Fibroblast of pulmonary artery (primary cell): ENCODE results near the gene DEFB121.
"Not testable (repeated sequence)": the region's sequence is repeated elsewhere in the genome, so short reads cannot be mapped to it uniquely, and the experiment has no call there.

Experiments
- DNase-seq: peaks from one replicate; pipeline ENCODE4 v3.0.0-alpha.2; 2010; ENCODE audit warnings: low read depth
- H3K4me3 ChIP-seq: replicated peaks from 2 replicates; pipeline ENCODE4 v1.5.1; 2011; ENCODE audit warnings: low read depth, mild to moderate bottlenecking, control low read depth, low read length, moderate library complexity
- TF ChIP-seq, protein P1 (sequence below): IDR thresholded peaks from 2 replicates; pipeline ENCODE4 v1.5.1; 2011; ENCODE audit warnings: mild to moderate bottlenecking, control low read depth, low read length, inconsistent platforms; ENCODE audit errors: missing control alignments

Gene DEFB121

DNA sequence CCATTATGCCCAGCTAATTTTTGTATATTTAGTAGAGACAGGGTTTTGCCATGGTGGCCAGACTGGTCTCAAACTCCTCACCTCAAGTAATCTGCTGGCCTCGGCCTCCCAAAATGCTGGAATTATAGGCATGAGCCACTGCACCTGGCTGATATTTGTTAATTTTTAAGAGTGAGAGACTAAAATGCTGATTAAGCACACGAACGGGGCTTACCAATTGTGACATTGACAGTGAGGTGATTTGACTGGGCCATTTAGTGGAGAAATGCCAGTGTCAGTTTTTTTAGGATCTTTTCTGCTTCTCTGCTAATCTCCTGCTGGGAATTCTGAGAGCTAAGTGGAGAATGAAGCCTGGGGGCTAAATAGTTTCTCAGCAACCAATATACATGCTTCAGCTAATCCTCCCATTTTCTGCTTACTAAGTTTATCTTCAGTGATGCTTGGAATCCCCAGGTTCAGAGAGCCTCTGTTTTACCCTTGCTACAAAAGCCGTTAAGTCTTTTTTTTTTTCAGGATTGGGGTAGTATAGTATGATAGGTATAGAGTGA lies 24.6 kb upstream of the DEFB121 start:
- DNase-seq: no peak
- H3K4me3 ChIP-seq: no peak overlapping the region
- TF ChIP-seq, protein P1, sequence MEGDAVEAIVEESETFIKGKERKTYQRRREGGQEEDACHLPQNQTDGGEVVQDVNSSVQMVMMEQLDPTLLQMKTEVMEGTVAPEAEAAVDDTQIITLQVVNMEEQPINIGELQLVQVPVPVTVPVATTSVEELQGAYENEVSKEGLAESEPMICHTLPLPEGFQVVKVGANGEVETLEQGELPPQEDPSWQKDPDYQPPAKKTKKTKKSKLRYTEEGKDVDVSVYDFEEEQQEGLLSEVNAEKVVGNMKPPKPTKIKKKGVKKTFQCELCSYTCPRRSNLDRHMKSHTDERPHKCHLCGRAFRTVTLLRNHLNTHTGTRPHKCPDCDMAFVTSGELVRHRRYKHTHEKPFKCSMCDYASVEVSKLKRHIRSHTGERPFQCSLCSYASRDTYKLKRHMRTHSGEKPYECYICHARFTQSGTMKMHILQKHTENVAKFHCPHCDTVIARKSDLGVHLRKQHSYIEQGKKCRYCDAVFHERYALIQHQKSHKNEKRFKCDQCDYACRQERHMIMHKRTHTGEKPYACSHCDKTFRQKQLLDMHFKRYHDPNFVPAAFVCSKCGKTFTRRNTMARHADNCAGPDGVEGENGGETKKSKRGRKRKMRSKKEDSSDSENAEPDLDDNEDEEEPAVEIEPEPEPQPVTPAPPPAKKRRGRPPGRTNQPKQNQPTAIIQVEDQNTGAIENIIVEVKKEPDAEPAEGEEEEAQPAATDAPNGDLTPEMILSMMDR: no peak

DNA sequence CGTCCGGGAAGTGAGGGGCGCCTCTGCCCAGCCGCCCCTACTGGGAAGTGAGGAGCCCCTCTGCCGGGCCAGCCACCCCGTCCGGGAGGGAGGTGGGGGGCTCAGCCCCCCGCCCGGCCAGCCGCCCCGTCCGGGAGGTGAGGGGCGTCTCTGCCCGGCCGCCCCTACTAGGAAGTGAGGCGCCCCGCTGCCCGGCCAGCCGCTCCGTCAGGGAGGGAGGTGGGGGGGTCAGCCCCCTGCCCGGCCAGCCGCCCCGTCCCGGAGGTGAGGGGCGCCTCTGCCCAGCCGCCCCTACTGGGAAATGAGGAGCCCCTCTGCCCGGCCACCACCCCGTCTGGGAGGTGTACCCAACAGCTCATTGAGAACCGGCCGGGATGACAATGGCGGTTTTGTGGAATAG lies 21.6 kb upstream of the DEFB121 start:
- not testable (repeated sequence) for DNase-seq, H3K4me3 ChIP-seq

DNA sequence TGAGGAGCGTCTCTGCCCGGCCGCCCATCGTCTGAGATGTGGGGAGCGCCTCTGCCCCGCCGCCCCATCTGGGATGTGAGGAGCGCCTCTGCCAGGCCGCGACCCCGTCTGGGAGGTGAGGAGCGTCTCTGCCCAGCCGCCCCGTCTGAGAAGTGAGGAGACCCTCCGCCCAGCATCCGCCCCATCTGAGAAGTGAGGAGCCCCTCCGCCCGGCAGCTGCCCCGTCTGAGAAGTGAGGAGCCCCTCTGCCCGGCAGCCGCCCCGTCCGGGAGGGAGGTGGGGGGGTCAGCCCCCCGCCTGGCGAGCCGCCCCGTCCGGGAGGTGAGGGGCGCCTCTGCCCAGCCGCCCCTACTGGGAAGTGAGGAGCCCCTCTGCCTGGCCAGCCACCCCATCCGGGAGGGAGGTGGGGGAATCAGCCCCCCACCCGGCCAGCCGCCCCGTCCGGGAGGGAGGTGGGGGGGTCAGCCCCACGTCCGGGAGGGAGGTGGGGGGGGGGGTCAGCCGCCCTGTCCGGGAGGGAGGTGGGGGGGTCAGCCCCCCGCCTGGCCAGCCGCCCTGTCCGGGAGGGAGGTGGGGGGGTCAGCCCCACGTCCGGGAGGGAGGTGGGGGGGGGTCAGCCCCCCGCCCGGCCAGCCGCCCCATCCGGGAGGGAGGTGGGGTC lies 21.0 kb upstream of the DEFB121 start:
- H3K4me3 ChIP-seq, DNase-seq: not testable (repeated sequence)

DNA sequence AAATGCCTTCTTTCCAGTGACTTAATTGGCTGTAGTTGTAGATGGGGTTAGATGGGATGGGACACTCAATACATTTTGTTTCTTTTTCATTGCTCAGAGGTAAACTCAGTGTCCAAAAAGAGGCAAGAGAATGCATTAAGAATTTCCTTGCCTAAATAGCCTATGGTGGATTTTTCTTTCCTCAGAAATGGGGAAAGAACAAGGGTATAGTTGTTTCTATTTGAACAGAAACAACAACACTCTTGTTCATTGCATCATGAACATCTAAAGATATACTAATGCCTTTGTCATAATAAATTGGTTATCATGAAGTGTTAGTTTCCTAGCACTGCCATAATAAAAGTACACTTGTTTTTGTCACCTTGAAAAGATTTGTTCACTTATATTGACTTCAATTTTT lies 19.8 kb upstream of the DEFB121 start:
- TF ChIP-seq, protein P1: no peak
- DNase-seq: no peak

DNA sequence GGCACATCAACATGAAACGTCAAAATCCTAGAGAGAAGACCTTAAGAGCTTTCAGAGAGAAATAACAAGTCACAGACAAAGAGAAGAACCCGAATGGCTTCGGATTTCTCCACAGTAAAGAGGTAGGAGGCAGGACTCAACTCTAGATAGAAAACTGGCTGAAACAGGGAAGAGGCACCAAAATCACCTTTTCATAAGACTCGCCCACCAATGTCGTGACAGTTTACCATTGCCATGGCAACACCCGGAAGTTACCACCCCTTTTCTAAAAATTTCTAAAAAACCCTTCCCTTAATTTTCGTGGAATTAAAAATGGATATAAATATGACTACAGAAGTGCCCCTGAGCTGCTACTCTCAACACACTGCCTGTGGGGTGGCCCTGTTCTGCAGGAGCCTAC lies 12.3 kb upstream of the DEFB121 start:
- DNase-seq: no peak
- TF ChIP-seq, protein P1: no peak
- no peak overlapping the region for H3K4me3 ChIP-seq

More for the DNA sequence above, 19.8 kb upstream of the DEFB121 start:
- H3K4me3 ChIP-seq: no peak overlapping the region

DNA sequence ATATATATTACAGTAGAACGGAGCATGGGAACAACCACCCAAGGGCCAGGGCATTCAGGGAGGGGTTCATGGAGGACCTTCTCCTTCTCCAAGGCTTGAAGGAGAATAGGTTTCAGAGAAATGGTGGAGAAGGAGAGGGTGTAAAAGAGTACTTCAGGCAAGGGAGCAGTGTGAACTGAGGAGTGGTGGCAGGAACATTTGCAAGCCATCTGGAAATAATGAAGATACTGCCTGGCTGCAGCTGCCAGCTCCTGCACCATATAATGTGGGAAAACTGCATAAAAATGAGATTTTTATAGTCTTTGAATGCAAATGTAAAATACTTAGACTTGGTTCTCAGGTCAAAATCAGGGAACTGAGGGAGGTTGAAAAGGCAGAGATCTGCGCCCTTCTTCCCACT lies 9.6 kb upstream of the DEFB121 start:
- TF ChIP-seq, protein P1: no peak
- no peak overlapping the region for H3K4me3 ChIP-seq
- no peak for DNase-seq

DNA sequence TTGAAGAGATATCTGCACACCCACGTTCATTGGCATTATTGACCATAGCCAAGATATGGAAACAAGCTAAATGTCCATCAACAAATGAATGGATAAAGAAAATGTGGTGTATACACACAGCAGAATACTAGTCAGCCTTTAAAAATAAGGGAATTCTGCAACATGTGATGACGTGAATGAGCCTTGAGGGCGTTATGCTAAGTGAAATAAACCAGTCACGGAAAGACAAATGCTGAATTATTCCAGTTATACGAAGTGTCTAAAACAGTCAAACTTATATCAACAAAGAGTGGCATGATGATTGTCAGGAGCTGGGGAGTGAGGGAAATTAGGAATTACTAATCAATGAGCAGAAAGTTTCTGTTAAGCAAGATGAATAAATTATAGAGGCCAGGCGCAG lies 8.4 kb upstream of the DEFB121 start:
- TF ChIP-seq, protein P1: no peak
- no peak overlapping the region for H3K4me3 ChIP-seq
- DNase-seq: no peak

DNA sequence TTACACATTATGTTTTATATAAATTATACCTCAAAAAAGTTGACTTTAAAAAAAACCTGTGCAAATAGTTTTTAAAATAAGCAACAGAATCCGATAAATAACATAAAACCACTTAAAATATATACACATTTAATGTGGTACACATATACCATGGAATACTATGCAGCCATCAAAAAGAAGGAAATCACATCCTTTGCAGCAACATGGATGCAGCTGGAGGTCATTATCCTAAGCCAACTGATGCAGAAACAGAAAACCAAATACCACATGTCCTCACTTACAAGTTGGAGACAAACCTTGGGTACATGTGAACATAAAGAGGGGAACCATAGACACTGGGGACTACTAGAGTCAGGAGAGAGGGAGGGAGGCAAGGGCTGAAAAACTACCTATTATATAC lies 4.0 kb upstream of the DEFB121 start:
- H3K4me3 ChIP-seq: no peak overlapping the region
- TF ChIP-seq, protein P1: no peak
- DNase-seq: no peak
